GM12874 (cell line): ENCODE results near the gene SLAMF7.

Experiments
- CTCF ChIP-seq: IDR thresholded peaks from 2 replicates; pipeline ENCODE4 v1.5.1; 2011; ENCODE audit warnings: low read depth, mild to moderate bottlenecking, control low read depth, low read length, moderate library complexity; ENCODE audit not compliant: insufficient read depth

Gene SLAMF7

GRCh38 chr1:160708801-160709200, 30.2 kb upstream of the SLAMF7 start:
- no peak for TF ChIP-seq CTCF

DNA sequence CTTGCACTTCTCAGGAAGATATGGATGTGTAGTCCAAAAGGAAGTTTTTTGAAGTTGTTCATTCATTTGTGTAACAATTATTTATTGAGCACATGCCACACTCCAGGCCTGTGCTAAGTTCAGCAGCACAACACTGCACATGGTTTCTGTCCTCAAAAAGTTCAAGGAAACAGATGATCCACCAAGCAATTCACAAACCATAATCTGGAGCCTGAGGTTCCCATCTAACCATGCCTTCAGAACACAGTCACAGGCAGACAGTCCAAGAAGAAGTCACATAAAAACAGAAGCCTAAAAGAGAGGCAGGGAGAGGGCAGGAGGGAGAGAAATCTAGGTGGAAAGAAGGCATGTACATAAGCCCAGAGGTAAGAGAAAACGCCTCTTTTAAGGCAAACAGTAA, 29.3 kb upstream of the SLAMF7 start:
- no peak for TF ChIP-seq CTCF

DNA sequence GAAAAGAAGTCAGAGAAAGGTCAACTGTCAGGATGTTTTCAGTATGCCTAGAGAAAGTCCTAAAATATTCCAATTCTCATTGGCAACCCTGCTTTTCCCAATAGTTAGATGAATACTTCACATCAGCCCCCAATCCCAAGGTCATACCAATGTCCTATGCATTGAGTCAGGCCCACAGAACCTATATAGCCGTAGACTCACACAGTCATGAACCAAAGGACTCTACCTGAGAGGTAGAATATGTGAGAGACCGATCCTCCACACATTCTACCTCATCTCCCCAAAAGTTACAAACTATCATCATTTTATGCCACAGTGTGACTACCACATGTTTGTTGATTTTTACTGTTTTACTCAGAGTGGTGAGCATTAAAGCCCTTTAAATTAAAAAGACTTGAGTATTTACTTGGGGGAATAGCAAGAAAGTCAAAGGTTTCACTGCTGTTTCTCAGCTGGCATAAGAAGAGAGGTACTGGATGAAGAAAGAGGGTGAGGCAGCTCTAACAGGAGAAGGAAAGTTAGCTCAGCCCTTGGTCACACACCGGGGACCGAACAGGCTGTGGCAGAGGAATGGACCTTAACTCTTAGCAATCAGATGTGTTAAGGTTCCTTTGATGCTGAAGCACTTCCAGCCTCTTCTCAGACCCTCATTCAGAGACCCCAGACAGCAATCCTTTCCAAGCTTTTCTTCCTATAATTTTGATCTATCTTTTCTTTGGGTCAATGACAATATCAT, 28.4 kb upstream of the SLAMF7 start:
- TF ChIP-seq CTCF = no peak

- no peak for TF ChIP-seq CTCF
Measured at GRCh38 chr1:160711276-160711601, 27.8 kb upstream of the SLAMF7 start.

GRCh38 chr1:160711602-160712311, 27.3 kb upstream of the SLAMF7 start, which contains the start of gene CD48:
CD48 (minus strand) TSS chr1:160711822; CDS start chr1:160711763, 59 bp downstream.
- TF ChIP-seq CTCF = no peak

DNA sequence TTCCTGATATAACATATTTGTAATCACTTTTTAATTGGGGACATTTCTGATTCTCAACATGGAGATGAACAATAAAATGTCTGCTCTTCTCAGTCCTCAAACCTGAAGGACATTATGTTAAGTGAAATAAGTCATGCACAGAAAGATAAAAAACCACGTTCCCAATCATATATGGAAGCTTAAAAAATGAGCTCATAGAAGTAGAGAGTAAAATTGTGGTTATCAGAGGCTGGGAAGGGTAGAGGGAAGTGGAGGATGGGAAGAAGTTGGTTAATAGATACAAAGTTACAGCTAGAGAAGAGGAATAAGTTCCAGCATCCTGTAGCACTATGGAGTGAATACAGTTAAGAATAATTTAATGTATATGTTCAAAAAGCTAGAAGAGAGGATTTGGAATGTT, 25.9 kb upstream of the SLAMF7 start:
- no peak for TF ChIP-seq CTCF

- no peak for TF ChIP-seq CTCF
Measured at GRCh38 chr1:160716013-160716412, 23.0 kb upstream of the SLAMF7 start.
